ENCODE measurements around the gene SPIN1.

SPIN1 gene

GRCh38 chr9:88488166-88488565, 99.9 kb downstream of the SPIN1 start:
- H3K36me3 Mint-ChIP-seq (ENCODE audit: insufficient read depth), result no peaks in the 10 kb centered on the region
- no peak overlapping the region for H3K4me3 Mint-ChIP-seq
- ATAC-seq (replicated peaks; ENCODE audit: extremely low read depth, poor library complexity, severe bottlenecking), result no peak
- H3K4me1 Mint-ChIP-seq, result no peaks in the 10 kb centered on the region
- no peaks in the 10 kb centered on the region for H3K27me3 Mint-ChIP-seq
- H3K9me3 Mint-ChIP-seq, result no peaks in the 10 kb centered on the region
- no peak for DNase-seq (ENCODE audit: low spot score in 2 of 2)
- no peak overlapping the region for H3K27ac Mint-ChIP-seq (ENCODE audit: low read depth)

DNA sequence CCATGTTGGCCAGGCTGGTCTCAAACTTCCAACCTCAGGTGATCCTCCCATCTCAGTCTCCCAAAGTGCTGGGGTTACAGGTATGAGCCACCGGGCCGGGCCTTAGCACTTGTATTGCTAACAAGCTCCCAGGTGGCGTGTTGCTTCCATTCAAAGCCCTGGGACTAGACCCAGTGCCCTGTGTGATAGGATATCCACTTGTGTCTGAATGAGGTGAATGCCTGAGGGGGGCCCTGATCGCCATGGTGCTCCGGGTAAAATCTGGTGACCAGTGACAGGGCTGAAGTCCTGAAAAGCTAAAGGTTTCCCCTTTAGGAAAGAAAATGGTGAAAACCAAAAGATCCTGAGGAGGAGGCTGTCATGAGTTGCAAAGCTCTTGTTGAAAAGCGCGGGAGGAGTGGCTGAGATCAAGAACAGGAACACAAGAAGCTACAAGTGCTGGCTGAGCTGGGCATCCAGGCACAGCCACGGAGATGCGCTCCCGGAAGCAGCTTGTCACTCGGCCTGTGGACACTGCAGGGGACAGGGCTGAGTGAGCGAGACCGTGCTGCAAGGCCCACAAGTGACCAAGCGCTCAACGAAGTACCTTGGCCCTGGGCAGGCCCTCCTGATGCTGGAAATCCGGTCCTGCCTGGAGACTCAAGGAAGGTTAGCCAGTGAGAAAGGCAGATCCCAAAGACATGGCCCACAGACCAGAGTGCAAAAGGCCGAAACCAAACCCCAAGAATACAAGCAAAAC, 106.9 kb downstream of the SPIN1 start:
- no peaks in the 10 kb centered on the region for H3K4me1 Mint-ChIP-seq
- no peaks in the 10 kb centered on the region for H3K36me3 Mint-ChIP-seq (ENCODE audit: insufficient read depth)
- no peak overlapping the region for H3K27ac Mint-ChIP-seq (ENCODE audit: low read depth)
- ATAC-seq (replicated peaks; ENCODE audit: extremely low read depth, poor library complexity, severe bottlenecking), result no peak
- no peak for DNase-seq (ENCODE audit: low spot score in 2 of 2)
- no peaks in the 10 kb centered on the region for H3K9me3 Mint-ChIP-seq
- H3K27me3 Mint-ChIP-seq, result no peaks in the 10 kb centered on the region
- no peak overlapping the region for H3K4me3 Mint-ChIP-seq

DNA sequence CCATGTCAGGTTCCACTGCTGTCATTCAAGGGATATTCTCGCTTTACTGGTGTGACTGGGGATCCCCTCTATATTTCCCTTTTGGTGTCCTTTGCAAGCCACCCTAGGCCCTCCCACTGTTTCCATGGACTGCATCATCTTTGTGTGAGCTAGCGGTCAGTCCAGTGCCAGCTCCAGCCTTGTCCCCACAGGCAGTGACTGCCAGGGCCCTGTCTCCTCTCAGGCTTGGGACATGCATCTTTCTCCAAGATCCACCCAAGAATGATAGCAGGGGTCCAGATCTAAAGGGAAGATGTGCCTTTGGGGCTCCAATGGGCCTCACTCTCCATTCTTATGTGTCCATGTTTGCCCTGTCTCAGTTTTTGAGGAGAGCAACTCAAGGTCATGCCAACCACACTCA, 109.0 kb downstream of the SPIN1 start:
- Mint-ChIP-seq H3K4me1 (no peaks in the 10 kb centered on the region), H3K27ac (ENCODE audit: low read depth) (no peak overlapping the region), H3K9me3 (no peaks in the 10 kb centered on the region), H3K27me3 (no peaks in the 10 kb centered on the region), H3K36me3 (ENCODE audit: insufficient read depth) (no peaks in the 10 kb centered on the region), H3K4me3 (no peak overlapping the region)
- no peak for ATAC-seq (replicated peaks; ENCODE audit: extremely low read depth, poor library complexity, severe bottlenecking)
- DNase-seq (ENCODE audit: low spot score in 2 of 2), result no peak

DNA sequence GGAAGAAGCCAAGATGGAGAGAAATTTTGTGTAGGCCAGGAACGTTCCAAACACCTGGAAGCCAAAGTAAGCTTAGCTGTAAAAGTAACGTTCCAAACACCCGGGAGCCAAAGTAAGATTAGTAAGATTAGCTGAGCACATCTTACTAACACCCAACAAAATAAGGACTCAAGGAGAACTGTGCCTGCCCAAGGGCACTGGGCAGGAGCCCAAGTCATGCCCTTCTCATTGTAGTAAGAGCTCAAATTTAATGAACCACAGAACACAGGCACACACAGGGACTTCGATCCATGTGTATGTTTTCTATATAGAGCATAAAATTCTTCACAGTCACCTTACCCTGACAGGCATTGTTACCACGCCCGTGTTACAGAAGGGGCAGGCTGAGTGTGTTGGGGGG, 110.6 kb downstream of the SPIN1 start:
- no peak for DNase-seq (ENCODE audit: low spot score in 2 of 2)
- Mint-ChIP-seq H3K36me3 (ENCODE audit: insufficient read depth) (no peaks in the 10 kb centered on the region), H3K27me3 (no peaks in the 10 kb centered on the region), H3K27ac (ENCODE audit: low read depth) (no peak overlapping the region), H3K4me3 (no peak overlapping the region), H3K4me1 (no peaks in the 10 kb centered on the region), H3K9me3 (no peaks in the 10 kb centered on the region)
- no peak for ATAC-seq (replicated peaks; ENCODE audit: extremely low read depth, poor library complexity, severe bottlenecking)

- H3K4me1 Mint-ChIP-seq, result no peaks in the 10 kb centered on the region
- no peak overlapping the region for H3K4me3 Mint-ChIP-seq
- no peaks in the 10 kb centered on the region for H3K9me3 Mint-ChIP-seq
- H3K27ac Mint-ChIP-seq (ENCODE audit: low read depth), result no peak overlapping the region
- no peaks in the 10 kb centered on the region for H3K36me3 Mint-ChIP-seq (ENCODE audit: insufficient read depth)
- DNase-seq (ENCODE audit: low spot score in 2 of 2) (no peak), ATAC-seq (replicated peaks; ENCODE audit: extremely low read depth, poor library complexity, severe bottlenecking) (no peak)
- H3K27me3 Mint-ChIP-seq, result peaks cover 8% of the 10 kb centered on the region
Observed at GRCh38 chr9:88501086-88501485, 112.8 kb downstream of the SPIN1 start.

DNA sequence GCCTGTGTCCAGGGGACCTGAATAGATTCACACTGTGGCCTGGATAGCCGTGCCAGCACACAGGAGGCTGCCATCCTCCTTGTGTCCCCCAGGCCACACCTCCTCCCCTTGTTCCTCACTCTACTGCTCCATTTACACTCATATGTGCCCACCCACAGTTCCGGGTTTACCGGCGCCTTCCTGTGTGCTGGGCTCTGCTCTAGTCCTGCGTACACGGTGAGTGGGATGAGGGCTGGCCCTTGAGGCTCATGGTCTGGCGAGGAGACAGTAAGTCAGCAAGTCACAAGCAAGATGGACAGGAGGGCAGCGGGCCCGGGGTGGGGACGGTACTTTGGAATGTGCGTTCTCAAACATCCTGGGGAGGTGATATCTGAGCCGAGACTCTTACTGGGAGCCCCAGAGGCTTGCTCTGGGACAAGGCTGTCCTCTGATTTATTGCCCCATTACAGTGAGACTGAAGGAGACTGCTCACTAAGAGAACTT, 114.3 kb downstream of the SPIN1 start:
- no peak overlapping the region for H3K27ac Mint-ChIP-seq (ENCODE audit: low read depth)
- no peaks in the 10 kb centered on the region for H3K36me3 Mint-ChIP-seq (ENCODE audit: insufficient read depth)
- no peaks in the 10 kb centered on the region for H3K9me3 Mint-ChIP-seq
- ATAC-seq (replicated peaks; ENCODE audit: extremely low read depth, poor library complexity, severe bottlenecking), result no peak
- H3K27me3 Mint-ChIP-seq, result peaks cover 10% of the 10 kb centered on the region
- no peak for DNase-seq (ENCODE audit: low spot score in 2 of 2)
- H3K4me1 Mint-ChIP-seq, result no peaks in the 10 kb centered on the region
- H3K4me3 Mint-ChIP-seq, result no peak overlapping the region

DNA sequence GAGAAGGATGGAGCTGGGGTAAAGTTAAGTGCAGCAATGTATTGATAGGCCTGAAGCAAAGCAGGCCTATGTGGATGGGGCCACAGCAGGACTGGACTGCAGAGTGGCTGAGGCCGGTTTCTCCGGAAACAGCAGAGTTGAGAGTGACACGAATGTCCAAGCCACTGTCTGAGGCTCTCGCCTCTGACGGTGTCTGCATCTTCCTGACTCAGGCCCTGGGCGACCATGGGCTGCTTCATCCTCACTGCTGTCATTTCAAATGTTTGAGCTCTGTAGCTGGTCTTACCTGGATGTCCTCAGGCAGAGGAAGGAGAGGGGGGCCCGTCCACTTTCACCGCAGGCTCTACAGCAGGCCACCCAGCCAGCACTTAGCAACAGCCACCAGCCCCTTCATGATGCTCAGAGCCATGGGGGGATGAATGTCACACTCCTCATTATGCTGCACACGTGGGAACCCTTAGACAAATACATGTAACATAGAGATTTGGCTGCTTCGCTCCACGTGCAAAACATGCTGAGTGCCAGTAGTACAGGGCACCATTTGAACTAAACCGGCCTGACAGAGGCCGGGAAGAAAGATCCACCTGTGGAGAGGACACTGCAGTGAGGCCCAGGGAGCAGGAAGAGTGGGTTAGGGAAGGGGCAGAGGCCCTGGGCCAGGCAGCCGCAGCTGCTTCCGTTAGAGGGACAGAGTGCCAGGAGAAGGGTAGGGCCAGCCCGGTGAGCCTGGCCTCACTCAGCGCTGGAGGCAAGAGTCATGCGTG, 115.0 kb downstream of the SPIN1 start:
- no peaks in the 10 kb centered on the region for H3K36me3 Mint-ChIP-seq (ENCODE audit: insufficient read depth)
- no peak overlapping the region for H3K4me3 Mint-ChIP-seq
- H3K4me1 Mint-ChIP-seq, result no peaks in the 10 kb centered on the region
- ATAC-seq (replicated peaks; ENCODE audit: extremely low read depth, poor library complexity, severe bottlenecking) (no peak), DNase-seq (ENCODE audit: low spot score in 2 of 2) (no peak)
- no peak overlapping the region for H3K27ac Mint-ChIP-seq (ENCODE audit: low read depth)
- no peaks in the 10 kb centered on the region for H3K9me3 Mint-ChIP-seq
- peaks cover 10% of the 10 kb centered on the region for H3K27me3 Mint-ChIP-seq

DNA sequence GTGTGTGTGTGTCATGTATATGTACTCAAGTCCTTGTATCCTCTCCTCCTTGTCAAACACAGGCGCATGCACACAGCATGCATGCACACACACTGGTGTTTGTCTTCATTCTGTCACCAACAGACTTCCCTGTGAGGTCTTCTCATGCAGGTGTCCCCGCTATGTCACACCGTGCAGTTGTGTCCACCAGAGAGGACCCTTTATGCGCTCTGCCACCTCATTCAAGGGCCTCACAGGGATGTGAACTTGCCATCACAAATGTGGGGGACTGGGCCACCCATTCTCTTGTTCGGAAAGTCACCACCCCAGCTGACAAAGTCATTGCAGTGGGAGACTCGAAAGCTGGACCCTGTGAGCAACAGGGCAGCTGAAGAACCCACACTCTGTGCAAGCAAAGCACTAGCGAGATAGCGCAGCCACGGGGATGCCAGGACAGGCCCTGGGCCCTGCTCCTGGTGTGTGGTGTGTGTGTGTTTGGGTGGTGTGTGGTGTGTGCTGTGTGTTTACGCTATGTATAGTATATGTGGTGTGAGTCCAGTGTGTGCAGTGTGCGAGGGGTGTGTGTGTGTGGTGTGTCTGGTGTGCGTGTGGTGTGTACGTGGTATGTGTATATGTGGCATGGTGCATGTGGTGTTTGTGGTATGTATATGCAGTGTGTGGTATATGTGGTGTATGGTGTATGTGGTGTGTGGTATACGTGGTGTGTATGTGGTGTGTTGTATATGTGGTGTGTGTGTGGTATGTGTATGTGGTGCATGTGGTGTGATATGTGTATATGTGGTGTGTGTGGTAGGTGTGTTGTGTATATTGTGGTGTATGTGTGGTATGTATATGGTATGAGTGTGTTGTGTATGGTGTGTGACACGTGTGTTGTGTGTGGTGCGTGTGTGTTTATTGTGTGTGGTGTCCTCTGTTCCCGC, 115.9 kb downstream of the SPIN1 start:
- Mint-ChIP-seq H3K27me3 (peaks cover 10% of the 10 kb centered on the region), H3K9me3 (no peaks in the 10 kb centered on the region), H3K36me3 (ENCODE audit: insufficient read depth) (no peaks in the 10 kb centered on the region), H3K27ac (ENCODE audit: low read depth) (no peak overlapping the region), H3K4me3 (no peak overlapping the region), H3K4me1 (no peaks in the 10 kb centered on the region)
- ATAC-seq (replicated peaks; ENCODE audit: extremely low read depth, poor library complexity, severe bottlenecking) (no peak), DNase-seq (ENCODE audit: low spot score in 2 of 2) (no peak)

GRCh38 chr9:88508326-88508725, 120.1 kb downstream of the SPIN1 start:
- no peaks in the 10 kb centered on the region for H3K4me1 Mint-ChIP-seq
- no peak for DNase-seq (ENCODE audit: low spot score in 2 of 2)
- ATAC-seq (replicated peaks; ENCODE audit: extremely low read depth, poor library complexity, severe bottlenecking), result no peak
- H3K27me3 Mint-ChIP-seq, result peaks cover 10% of the 10 kb centered on the region
- H3K36me3 Mint-ChIP-seq (ENCODE audit: insufficient read depth), result peaks cover 2% of the 10 kb centered on the region
- no peak overlapping the region for H3K27ac Mint-ChIP-seq (ENCODE audit: low read depth)
- no peaks in the 10 kb centered on the region for H3K9me3 Mint-ChIP-seq
- H3K4me3 Mint-ChIP-seq, result no peak overlapping the region

DNA sequence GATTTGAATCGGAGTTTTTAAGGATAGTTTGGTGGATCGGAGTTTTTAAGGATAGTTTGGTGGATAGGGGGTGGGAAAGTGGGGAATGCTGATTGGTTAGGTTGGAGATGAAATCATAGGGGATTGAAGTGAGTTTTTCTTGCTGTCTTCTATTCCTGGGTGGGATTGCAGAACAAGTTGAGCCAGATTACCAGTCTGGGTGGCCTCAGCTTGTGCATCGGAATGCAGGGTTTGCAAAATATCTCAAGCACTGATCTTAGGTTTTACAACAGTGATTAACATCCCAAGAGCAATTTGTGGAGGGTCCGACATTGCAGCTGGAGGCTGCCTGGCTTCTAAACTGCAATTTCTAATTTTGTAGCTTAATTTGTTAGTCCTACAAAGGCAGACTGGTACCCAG, 123.7 kb downstream of the SPIN1 start:
- Mint-ChIP-seq H3K4me1 (no peaks in the 10 kb centered on the region), H3K4me3 (no peak overlapping the region), H3K27me3 (no peaks in the 10 kb centered on the region), H3K27ac (ENCODE audit: low read depth) (no peak overlapping the region), H3K36me3 (ENCODE audit: insufficient read depth) (peaks cover 2% of the 10 kb centered on the region), H3K9me3 (no peaks in the 10 kb centered on the region)
- ATAC-seq (replicated peaks; ENCODE audit: extremely low read depth, poor library complexity, severe bottlenecking) (no peak), DNase-seq (ENCODE audit: low spot score in 2 of 2) (no peak)

DNA sequence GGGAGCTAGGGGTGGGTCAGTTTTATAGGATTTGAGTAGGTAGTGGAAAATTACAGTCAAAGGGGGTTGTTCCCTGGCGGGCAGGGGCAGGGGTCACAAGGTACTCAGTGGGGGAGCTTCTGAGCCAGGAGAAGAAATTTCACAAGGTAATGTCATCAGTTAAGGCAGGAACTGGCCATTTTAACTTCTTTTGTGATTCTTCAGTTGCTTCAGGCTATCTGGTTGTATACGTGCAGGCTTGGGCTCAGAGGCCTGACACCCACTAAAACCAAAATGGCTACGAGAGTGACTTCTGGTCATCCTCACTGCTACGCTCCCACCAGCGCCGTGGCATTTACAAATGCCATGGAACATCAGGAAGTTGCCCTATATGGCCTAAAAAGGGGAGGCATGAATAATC, 126.0 kb downstream of the SPIN1 start:
- Mint-ChIP-seq H3K27me3 (peaks cover 8% of the 10 kb centered on the region), H3K4me1 (no peaks in the 10 kb centered on the region), H3K4me3 (no peak overlapping the region), H3K36me3 (ENCODE audit: insufficient read depth) (peaks cover 2% of the 10 kb centered on the region), H3K9me3 (no peaks in the 10 kb centered on the region), H3K27ac (ENCODE audit: low read depth) (no peak overlapping the region)
- ATAC-seq (replicated peaks; ENCODE audit: extremely low read depth, poor library complexity, severe bottlenecking) (no peak), DNase-seq (ENCODE audit: low spot score in 2 of 2) (no peak)

DNA sequence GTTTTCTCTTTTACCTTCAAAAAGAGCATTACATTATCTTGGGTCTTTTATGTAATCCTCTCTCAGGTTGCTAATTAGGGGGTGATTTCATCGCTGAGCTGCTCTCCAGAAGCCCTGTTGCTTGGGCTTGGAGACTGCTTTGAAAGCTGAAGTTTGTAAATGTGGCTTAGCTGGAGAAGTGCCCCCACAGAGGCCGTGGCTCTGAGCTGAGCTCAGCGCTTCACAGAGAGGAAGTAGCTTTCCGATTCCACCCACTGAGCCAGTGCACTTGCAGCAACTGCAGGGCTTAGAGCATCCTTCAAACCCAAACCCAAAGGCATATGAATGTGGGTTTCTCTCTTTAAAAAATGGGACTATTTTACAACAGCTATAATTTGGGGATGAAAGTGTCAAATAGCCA, 133.1 kb downstream of the SPIN1 start:
- Mint-ChIP-seq H3K36me3 (ENCODE audit: insufficient read depth) (no peaks in the 10 kb centered on the region), H3K9me3 (no peaks in the 10 kb centered on the region), H3K27me3 (peaks cover 46% of the 10 kb centered on the region), H3K27ac (ENCODE audit: low read depth) (no peak overlapping the region), H3K4me1 (no peaks in the 10 kb centered on the region), H3K4me3 (no peak overlapping the region)
- no peak for DNase-seq (ENCODE audit: low spot score in 2 of 2)
- no peak for ATAC-seq (replicated peaks; ENCODE audit: extremely low read depth, poor library complexity, severe bottlenecking)

All from central memory CD8-positive, alpha-beta T cell (primary cell).